ENCODE results near the gene CER1. TPM values are rescaled to one million over a fixed set of nuclear protein-coding genes. Genes with fewer than 3 reads are reported as not detected.

The CER1 gene, protein sequence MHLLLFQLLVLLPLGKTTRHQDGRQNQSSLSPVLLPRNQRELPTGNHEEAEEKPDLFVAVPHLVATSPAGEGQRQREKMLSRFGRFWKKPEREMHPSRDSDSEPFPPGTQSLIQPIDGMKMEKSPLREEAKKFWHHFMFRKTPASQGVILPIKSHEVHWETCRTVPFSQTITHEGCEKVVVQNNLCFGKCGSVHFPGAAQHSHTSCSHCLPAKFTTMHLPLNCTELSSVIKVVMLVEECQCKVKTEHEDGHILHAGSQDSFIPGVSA
- polyA plus RNA-seq (2013, experiment 1 of 2): 7.7 TPM
- 4.1 TPM for polyA plus RNA-seq (2013, experiment 2 of 2)

DNA sequence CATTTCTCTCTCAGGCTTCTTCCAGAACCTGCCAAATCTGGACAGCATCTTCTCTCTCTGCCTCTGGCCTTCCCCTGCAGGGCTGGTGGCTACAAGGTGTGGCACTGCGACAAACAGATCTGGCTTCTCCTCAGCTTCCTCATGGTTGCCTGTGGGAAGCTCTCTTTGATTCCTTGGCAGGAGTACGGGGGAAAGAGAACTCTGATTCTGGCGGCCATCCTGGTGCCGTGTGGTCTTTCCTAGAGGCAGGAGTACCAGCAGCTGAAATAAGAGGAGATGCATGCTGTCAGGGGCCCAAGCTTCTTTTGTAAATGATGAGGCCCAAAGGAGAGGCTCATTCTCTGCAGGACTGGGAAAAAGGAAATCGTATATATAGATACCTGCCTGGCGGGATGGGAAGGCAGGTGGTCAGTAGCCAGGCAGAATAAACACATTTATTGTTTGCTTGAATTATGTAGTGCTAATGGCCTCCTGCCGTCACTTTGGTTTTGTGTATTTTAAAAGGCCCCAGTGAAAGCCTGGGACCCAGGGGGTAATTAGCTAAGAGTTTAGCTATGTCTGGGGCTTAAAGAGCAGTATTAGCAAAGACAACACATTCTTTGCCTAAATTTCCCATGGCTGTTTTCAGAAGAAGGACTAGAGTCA is at the start of gene CER1:
CER1 (minus strand) TSS at position 343 of the 645 bp plus-strand sequence; CDS start at position 282, 61 bp downstream.
- WGBS, 2 experiments (ENCODE audit: insufficient coverage in 2 of 2): 17 to 18% methylated on average over 3 to 4 of the region's 7 CpGs
- H3K4me3 ChIP-seq (ENCODE audit: extremely low read depth, insufficient read depth, low read length, poor library complexity, severe bottlenecking): no peak within 1 kb of the TSS
- H3K4me1 ChIP-seq (ENCODE audit: control insufficient read depth, insufficient read depth, low read length, poor library complexity, severe bottlenecking): peaks cover 5% of the 10 kb centered on the region
- no peaks in the 10 kb centered on the region for H3K9me3 ChIP-seq (ENCODE audit: control insufficient read depth, low read length)
- H3K27ac ChIP-seq (ENCODE audit: low read depth, low read length, severe bottlenecking): no peak within 1 kb of the TSS
- no peaks in the 10 kb centered on the region for H3K36me3 ChIP-seq (ENCODE audit: control insufficient read depth, insufficient read depth, low read length)

DNA sequence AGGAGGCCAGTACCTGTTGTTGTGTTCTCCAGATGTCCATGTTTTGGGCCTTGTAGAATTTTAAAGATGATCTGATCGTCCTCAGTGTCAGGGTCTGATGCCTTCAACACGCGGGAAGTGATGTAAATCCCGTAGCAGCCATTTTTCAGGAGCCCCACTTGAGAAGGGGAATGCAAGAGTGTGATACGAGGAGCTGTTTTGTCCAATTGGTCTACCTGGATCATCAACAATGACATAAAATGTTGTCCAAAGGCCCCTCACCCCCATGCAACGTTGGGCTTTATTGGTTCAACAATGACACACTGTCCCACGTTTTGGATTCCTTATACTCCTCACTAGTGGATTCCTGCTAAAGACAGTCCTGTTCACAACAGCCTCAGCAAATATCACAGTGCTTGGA is 48.1 kb upstream of the CER1 start:
- WGBS, 2 experiments (ENCODE audit: insufficient coverage in 2 of 2): 94% methylated on average over 7 of the region's 7 CpGs
- Histone ChIP-seq H3K9me3 (ENCODE audit: control insufficient read depth, low read length) (no peaks in the 10 kb centered on the region), H3K27ac (ENCODE audit: low read depth, low read length, severe bottlenecking) (no peak overlapping the region), H3K36me3 (ENCODE audit: control insufficient read depth, insufficient read depth, low read length) (no peaks in the 10 kb centered on the region), H3K4me1 (ENCODE audit: control insufficient read depth, insufficient read depth, low read length, poor library complexity, severe bottlenecking) (no peaks in the 10 kb centered on the region), H3K4me3 (ENCODE audit: extremely low read depth, insufficient read depth, low read length, poor library complexity, severe bottlenecking) (no peak overlapping the region)

DNA sequence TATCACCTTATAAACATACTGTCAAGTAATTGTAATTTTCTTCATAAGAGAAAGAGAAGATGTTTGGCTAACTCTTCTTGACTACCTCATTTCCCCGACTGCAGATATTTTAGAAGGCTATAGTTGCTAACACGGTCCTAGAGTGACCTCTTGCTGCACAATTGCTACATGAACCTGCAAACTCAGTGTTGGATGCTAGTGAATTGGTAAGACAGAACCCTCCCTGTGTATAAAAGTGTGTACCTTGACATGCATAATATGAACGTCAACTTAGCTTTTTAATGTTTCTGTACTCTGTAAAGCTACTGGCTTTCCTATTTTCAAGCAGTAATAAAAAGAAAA is 46.7 kb upstream of the CER1 start:
- WGBS, 2 experiments (ENCODE audit: insufficient coverage in 2 of 2): 20 to 43% methylated on average over 1 of the region's 3 CpGs
- no peaks in the 10 kb centered on the region for H3K36me3 ChIP-seq (ENCODE audit: control insufficient read depth, insufficient read depth, low read length)
- no peak overlapping the region for H3K4me3 ChIP-seq (ENCODE audit: extremely low read depth, insufficient read depth, low read length, poor library complexity, severe bottlenecking)
- no peaks in the 10 kb centered on the region for H3K9me3 ChIP-seq (ENCODE audit: control insufficient read depth, low read length)
- H3K27ac ChIP-seq (ENCODE audit: low read depth, low read length, severe bottlenecking): no peak overlapping the region
- no peaks in the 10 kb centered on the region for H3K4me1 ChIP-seq (ENCODE audit: control insufficient read depth, insufficient read depth, low read length, poor library complexity, severe bottlenecking)

DNA sequence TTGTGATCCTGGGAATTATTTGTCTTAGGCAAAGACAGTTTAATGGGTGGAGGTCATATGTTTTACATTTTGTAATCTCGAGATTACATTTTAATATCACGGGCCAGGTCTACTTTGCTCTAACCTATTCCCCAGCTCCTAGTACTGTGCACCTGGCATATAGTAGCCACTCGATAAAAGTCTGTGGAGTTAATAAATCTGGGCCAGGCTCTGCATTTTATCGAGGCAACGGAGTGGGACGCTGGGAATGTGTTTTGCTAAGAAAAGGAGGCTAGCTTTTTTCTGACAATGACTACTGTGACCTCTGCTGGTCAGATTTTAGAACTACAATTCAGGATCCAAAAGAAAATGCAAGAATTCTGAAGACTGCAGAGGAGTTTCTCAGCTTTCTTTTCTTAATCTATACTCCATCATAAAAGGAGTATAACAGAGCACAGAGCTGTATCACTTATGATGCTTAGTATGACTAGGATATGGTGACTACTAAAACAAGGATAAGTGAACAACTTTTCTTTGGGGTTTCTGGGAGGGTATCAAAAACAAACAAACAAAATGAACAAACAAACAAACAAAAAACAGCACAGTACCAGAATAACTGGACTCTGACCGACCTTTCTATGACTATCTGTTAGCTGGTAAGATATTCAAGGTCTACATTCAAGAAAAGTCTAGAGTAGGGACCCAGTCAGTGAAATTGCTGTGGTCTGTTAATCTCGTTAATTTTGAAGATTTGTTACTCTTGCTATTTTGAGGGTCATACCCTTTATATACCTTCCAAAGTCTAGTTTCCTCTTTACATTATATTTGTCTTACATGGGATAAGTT is 46.1 kb upstream of the CER1 start:
- H3K36me3 ChIP-seq (ENCODE audit: control insufficient read depth, insufficient read depth, low read length): no peaks in the 10 kb centered on the region
- H3K9me3 ChIP-seq (ENCODE audit: control insufficient read depth, low read length): no peaks in the 10 kb centered on the region
- no peaks in the 10 kb centered on the region for H3K4me1 ChIP-seq (ENCODE audit: control insufficient read depth, insufficient read depth, low read length, poor library complexity, severe bottlenecking)
- H3K4me3 ChIP-seq (ENCODE audit: extremely low read depth, insufficient read depth, low read length, poor library complexity, severe bottlenecking): no peak overlapping the region
- H3K27ac ChIP-seq (ENCODE audit: low read depth, low read length, severe bottlenecking): no peak overlapping the region
- WGBS, 2 experiments (ENCODE audit: insufficient coverage in 2 of 2): 7 to 13% methylated on average over 3 to 4 of the region's 8 CpGs

DNA sequence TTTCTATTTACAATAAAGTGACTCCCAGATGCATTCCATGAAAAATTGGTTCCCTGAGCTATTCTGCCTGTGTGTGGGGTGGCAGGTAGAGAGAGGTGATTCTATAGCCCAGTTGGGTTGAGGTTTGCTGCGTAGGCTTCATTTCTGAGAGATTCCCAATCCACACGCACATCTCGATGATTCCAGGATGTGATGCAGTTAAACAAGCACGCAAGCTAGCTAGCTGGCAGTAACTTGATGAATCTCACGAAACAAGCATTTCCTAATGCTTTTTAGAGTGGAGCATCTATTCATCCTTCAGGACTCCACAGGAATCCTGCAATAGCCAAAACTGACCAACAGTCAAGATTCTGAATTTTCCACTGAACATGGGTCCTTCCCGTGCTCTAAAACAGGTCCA is 43.8 kb upstream of the CER1 start:
- Histone ChIP-seq H3K4me1 (ENCODE audit: control insufficient read depth, insufficient read depth, low read length, poor library complexity, severe bottlenecking) (no peaks in the 10 kb centered on the region), H3K4me3 (ENCODE audit: extremely low read depth, insufficient read depth, low read length, poor library complexity, severe bottlenecking) (no peak overlapping the region), H3K9me3 (ENCODE audit: control insufficient read depth, low read length) (no peaks in the 10 kb centered on the region), H3K27ac (ENCODE audit: low read depth, low read length, severe bottlenecking) (no peak overlapping the region), H3K36me3 (ENCODE audit: control insufficient read depth, insufficient read depth, low read length) (no peaks in the 10 kb centered on the region)
- 79 to 97% methylated on average over 5 to 6 of the region's 6 CpGs for WGBS, 2 experiments (ENCODE audit: insufficient coverage in 2 of 2)

DNA sequence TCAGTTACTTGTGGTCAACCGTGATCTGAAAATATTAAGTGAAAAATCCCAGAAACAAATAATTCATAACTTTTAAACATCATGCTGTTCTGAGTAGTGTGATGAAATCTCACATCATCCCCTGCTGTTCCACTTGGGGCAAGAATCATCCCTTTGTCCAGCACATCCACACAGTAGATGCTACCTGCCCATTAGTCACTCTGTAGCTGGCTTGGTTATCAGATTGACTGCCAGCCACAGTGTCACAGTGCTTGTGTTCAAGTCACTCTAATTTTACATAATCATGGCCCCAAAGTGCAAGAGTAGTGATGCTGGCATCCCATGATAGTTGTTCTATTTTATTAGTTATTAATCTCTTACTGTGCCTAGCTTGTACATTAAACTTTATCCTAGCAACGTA is 39.1 kb upstream of the CER1 start:
- no CpG with 5 or more reads among the region's 2 CpGs for WGBS, 2 experiments (ENCODE audit: insufficient coverage in 2 of 2)
- Histone ChIP-seq H3K36me3 (ENCODE audit: control insufficient read depth, insufficient read depth, low read length) (no peaks in the 10 kb centered on the region), H3K9me3 (ENCODE audit: control insufficient read depth, low read length) (no peaks in the 10 kb centered on the region), H3K4me3 (ENCODE audit: extremely low read depth, insufficient read depth, low read length, poor library complexity, severe bottlenecking) (no peak overlapping the region), H3K27ac (ENCODE audit: low read depth, low read length, severe bottlenecking) (no peak overlapping the region), H3K4me1 (ENCODE audit: control insufficient read depth, insufficient read depth, low read length, poor library complexity, severe bottlenecking) (no peaks in the 10 kb centered on the region)

DNA sequence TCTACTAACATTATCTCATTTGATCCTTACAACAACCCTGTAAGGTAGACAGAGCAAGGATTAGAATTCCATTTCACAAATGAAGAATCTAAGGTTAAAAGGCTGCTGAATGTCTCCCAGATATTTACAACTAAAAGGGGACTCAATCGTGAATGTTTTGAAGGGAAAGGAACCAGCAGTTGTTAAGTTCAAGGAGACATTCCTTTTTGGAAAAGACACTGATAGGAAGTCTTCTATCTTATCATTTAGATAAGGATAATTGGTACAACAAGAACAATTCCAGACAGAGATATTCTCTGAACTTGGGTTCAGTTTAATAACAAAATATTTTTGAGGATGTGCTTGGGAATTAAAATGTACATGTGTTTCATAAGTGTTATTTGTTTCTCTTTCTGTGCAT is 37.5 kb upstream of the CER1 start:
- no CpG with 5 or more reads among the region's 1 CpG for WGBS, 2 experiments (ENCODE audit: insufficient coverage in 2 of 2)
- Histone ChIP-seq H3K4me1 (ENCODE audit: control insufficient read depth, insufficient read depth, low read length, poor library complexity, severe bottlenecking) (no peaks in the 10 kb centered on the region), H3K27ac (ENCODE audit: low read depth, low read length, severe bottlenecking) (no peak overlapping the region), H3K36me3 (ENCODE audit: control insufficient read depth, insufficient read depth, low read length) (no peaks in the 10 kb centered on the region), H3K4me3 (ENCODE audit: extremely low read depth, insufficient read depth, low read length, poor library complexity, severe bottlenecking) (no peak overlapping the region), H3K9me3 (ENCODE audit: control insufficient read depth, low read length) (no peaks in the 10 kb centered on the region)

DNA sequence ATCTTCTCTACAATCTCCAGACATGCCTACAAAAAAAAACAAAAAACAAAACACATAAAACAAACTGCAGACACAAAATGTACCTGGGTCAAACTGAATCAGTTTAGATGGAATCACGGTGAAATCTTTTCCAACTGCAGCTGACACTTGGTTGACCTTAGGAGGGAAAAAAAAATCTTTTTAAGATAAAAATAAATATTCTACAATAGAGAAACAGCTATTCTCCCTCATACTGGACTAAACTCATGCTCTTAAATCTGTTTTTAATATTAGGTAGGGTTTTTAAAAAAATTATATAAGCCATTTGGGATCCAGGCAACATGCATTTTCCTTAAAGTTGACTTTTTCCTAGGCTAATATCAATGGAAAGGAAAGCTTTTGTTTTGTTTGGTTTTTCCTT is 33.8 kb upstream of the CER1 start:
- Histone ChIP-seq H3K36me3 (ENCODE audit: control insufficient read depth, insufficient read depth, low read length) (no peaks in the 10 kb centered on the region), H3K9me3 (ENCODE audit: control insufficient read depth, low read length) (no peaks in the 10 kb centered on the region), H3K4me3 (ENCODE audit: extremely low read depth, insufficient read depth, low read length, poor library complexity, severe bottlenecking) (no peak overlapping the region), H3K27ac (ENCODE audit: low read depth, low read length, severe bottlenecking) (no peak overlapping the region), H3K4me1 (ENCODE audit: control insufficient read depth, insufficient read depth, low read length, poor library complexity, severe bottlenecking) (no peaks in the 10 kb centered on the region)
- WGBS, 2 experiments (ENCODE audit: insufficient coverage in 2 of 2): no CpG with 5 or more reads among the region's 1 CpG

DNA sequence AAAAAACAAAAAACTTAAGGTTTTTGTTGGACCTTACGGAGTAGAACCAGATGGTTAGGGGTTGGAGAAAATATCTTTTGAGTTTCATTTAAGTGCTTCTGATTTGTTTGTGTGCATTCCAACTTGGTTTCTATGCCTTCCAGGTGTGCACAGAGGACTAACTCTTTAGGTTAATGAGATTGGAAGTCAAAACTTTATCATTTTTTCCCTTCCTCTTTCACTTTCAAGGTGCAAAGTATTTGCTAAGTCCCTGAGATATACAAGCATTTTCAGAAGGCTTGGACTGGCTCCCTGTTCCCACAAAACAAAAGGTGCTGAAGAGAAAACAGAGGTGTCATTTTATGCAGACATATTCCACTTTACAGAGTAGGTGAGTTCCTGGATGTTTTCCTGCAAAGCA is 30.3 kb upstream of the CER1 start:
- no peaks in the 10 kb centered on the region for H3K9me3 ChIP-seq (ENCODE audit: control insufficient read depth, low read length)
- no peaks in the 10 kb centered on the region for H3K4me1 ChIP-seq (ENCODE audit: control insufficient read depth, insufficient read depth, low read length, poor library complexity, severe bottlenecking)
- WGBS, 2 experiments (ENCODE audit: insufficient coverage in 2 of 2): no CpG with 5 or more reads among the region's 1 CpG
- H3K36me3 ChIP-seq (ENCODE audit: control insufficient read depth, insufficient read depth, low read length): no peaks in the 10 kb centered on the region
- H3K4me3 ChIP-seq (ENCODE audit: extremely low read depth, insufficient read depth, low read length, poor library complexity, severe bottlenecking): no peak overlapping the region
- no peak overlapping the region for H3K27ac ChIP-seq (ENCODE audit: low read depth, low read length, severe bottlenecking)

DNA sequence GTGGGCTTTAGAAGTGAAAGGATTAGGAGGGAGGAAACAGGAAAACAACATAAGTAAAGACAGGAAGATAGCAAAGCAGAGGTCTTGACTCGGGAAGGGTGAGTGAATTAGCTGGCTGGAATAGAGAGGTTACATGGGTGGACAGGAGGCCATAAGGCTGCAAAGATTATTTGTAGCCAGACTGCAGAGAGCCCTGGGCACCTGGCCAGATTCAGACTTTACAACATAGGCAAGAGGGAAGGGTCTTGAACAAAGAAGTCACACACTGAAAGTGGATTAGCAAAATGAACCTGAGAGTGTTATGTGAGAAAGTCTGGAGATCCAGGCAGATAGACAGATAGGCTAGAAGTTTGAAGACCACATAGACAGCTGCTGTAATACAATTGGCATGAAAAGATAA is 29.7 kb upstream of the CER1 start:
- Histone ChIP-seq H3K27ac (ENCODE audit: low read depth, low read length, severe bottlenecking) (no peak overlapping the region), H3K9me3 (ENCODE audit: control insufficient read depth, low read length) (no peaks in the 10 kb centered on the region), H3K4me1 (ENCODE audit: control insufficient read depth, insufficient read depth, low read length, poor library complexity, severe bottlenecking) (no peaks in the 10 kb centered on the region), H3K4me3 (ENCODE audit: extremely low read depth, insufficient read depth, low read length, poor library complexity, severe bottlenecking) (no peak overlapping the region), H3K36me3 (ENCODE audit: control insufficient read depth, insufficient read depth, low read length) (no peaks in the 10 kb centered on the region)
- 63 to 85% methylated on average over 1 of the region's 1 CpG for WGBS, 2 experiments (ENCODE audit: insufficient coverage in 2 of 2)

DNA sequence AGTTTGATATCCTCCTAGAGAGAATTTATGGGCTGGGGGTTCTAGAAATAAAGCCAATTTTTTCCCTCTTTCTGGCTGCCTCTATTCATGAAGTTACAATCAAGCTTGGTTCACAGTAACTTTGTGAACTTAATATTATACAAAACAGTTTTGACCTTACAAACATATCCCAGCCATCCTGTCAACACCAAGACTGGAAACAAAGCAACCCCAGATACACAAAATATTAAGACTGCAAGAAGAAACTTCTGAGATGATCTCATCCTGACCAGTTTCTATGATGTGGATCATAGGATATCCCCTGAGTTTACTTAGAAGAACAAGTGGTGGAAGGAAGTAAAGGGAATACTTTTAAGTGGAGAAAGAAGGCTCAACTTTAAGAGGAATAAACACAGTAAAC is 28.3 kb upstream of the CER1 start:
- peaks cover 7% of the 10 kb centered on the region for H3K36me3 ChIP-seq (ENCODE audit: control insufficient read depth, insufficient read depth, low read length)
- no peaks in the 10 kb centered on the region for H3K4me1 ChIP-seq (ENCODE audit: control insufficient read depth, insufficient read depth, low read length, poor library complexity, severe bottlenecking)
- no peaks in the 10 kb centered on the region for H3K9me3 ChIP-seq (ENCODE audit: control insufficient read depth, low read length)
- H3K27ac ChIP-seq (ENCODE audit: low read depth, low read length, severe bottlenecking): no peak overlapping the region
- no peak overlapping the region for H3K4me3 ChIP-seq (ENCODE audit: extremely low read depth, insufficient read depth, low read length, poor library complexity, severe bottlenecking)

Data from mesodermal cell (in vitro differentiated cells).